Hematopoietic multipotent progenitor cell treated with erythropoietin and hydrocortisone succinate and interleukin-3 and kit ligand, for 8 days (in vitro differentiated cells): ENCODE results near the gene EIF3F.

ENCODE experiments used
- DNase-seq: peaks from one replicate; pipeline ENCODE4 v3.0.0-alpha.2; 2015

The EIF3F gene

GRCh38 chr11:7994581-7995278 lies 7.6 kb downstream of the EIF3F start:
- DNase-seq = no peak

GRCh38 chr11:7999795-8000194 lies 12.7 kb downstream of the EIF3F start:
- DNase-seq = no peak

GRCh38 chr11:8000390-8000789 lies 13.3 kb downstream of the EIF3F start:
- no peak for DNase-seq

GRCh38 chr11:8002676-8003075 lies 15.5 kb downstream of the EIF3F start:
- DNase-seq = no peak

GRCh38 chr11:8003187-8003586 lies 16.1 kb downstream of the EIF3F start:
- no peak for DNase-seq

GRCh38 chr11:8004008-8004407 lies 16.9 kb downstream of the EIF3F start:
- no peak for DNase-seq

- no peak for DNase-seq
These were observed 18.4 kb downstream of the EIF3F start for GRCh38 chr11:8005556-8005955.

- peak; percentile 67 for DNase-seq
These were observed 19.3 kb downstream of the EIF3F start for GRCh38 chr11:8006349-8006977.

GRCh38 chr11:8008212-8008611 lies 21.1 kb downstream of the EIF3F start:
- no peak for DNase-seq

- no peak for DNase-seq
These were observed 22.7 kb downstream of the EIF3F start for GRCh38 chr11:8009856-8010255.

GRCh38 chr11:8011371-8011770 lies 24.2 kb downstream of the EIF3F start:
- no peak for DNase-seq

- DNase-seq = no peak
These were observed 24.9 kb downstream of the EIF3F start for GRCh38 chr11:8011981-8012444.

GRCh38 chr11:8013833-8014232 lies 26.7 kb downstream of the EIF3F start:
- DNase-seq = no peak

- DNase-seq = no peak
These were observed 28.7 kb downstream of the EIF3F start for GRCh38 chr11:8015753-8016239.

GRCh38 chr11:8016440-8016839 lies 29.3 kb downstream of the EIF3F start:
- DNase-seq = no peak

- no peak for DNase-seq
These were observed 29.9 kb downstream of the EIF3F start for GRCh38 chr11:8017071-8017470.

- DNase-seq = no peak
These were observed 30.9 kb downstream of the EIF3F start for GRCh38 chr11:8017894-8018483.

- no peak for DNase-seq
These were observed 31.6 kb downstream of the EIF3F start for GRCh38 chr11:8018484-8019313.

GRCh38 chr11:8019314-8020243 lies 32.4 kb downstream of the EIF3F start:
- no peak for DNase-seq

GRCh38 chr11:8020244-8020597 lies 33.1 kb downstream of the EIF3F start:
- no peak for DNase-seq

- no peak for DNase-seq
These were observed 34.8 kb downstream of the EIF3F start for GRCh38 chr11:8021920-8022319.

GRCh38 chr11:8022876-8023275 lies 35.7 kb downstream of the EIF3F start:
- DNase-seq = no peak
